Suprapubic skin (tissue), 3 donors: ENCODE results near the gene EVPL.

Source experiments
- POLR2AphosphoS5 ChIP-seq, 3 donors: sonication (generic); formaldehyde crosslinking; IDR thresholded peaks; one replicate each; pipeline ENCODE4 v1.6.1; 2017; ENCODE audit warnings: antibody characterized with exemption in 3 of 3
- TF ChIP-seq, protein P1 (sequence below), 2 donors: fragments of 200-600 bp in 1 of 2; fragments of 450-650 bp in 1 of 2; sonication (generic) in 1 of 2; IDR thresholded peaks; one replicate each; pipeline ENCODE4 v1.5.1; 2016 to 2019; ENCODE audit warnings: antibody characterized with exemption in 2 of 2, mild to moderate bottlenecking in 1 of 2, moderate library complexity in 1 of 2

DNA sequence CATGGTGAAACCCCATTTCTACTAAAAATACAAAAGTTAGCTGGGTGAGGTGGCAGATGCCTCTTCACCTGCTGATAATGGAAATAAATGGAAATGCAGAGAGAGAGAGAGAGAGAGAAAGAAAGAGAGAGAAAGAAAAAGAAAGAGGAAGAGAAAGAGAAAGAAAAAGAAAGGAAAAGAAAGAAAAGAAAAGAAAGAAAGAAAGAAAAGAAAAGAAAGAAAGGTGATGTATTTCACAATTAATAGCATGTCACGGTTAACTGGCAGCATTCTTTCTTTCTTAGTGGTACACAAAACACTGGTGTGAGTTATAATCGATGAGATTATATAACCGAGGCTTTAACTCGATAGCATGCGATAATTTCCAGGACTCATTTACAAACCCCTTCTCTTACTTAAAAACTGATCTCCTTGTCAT, 51.3 kb downstream of the EVPL start:
- TF ChIP-seq, protein P1, sequence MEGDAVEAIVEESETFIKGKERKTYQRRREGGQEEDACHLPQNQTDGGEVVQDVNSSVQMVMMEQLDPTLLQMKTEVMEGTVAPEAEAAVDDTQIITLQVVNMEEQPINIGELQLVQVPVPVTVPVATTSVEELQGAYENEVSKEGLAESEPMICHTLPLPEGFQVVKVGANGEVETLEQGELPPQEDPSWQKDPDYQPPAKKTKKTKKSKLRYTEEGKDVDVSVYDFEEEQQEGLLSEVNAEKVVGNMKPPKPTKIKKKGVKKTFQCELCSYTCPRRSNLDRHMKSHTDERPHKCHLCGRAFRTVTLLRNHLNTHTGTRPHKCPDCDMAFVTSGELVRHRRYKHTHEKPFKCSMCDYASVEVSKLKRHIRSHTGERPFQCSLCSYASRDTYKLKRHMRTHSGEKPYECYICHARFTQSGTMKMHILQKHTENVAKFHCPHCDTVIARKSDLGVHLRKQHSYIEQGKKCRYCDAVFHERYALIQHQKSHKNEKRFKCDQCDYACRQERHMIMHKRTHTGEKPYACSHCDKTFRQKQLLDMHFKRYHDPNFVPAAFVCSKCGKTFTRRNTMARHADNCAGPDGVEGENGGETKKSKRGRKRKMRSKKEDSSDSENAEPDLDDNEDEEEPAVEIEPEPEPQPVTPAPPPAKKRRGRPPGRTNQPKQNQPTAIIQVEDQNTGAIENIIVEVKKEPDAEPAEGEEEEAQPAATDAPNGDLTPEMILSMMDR (IDR thresholded peaks at IDR 0.05), result no peak
- no peak for TF ChIP-seq POLR2AphosphoS5 (IDR thresholded peaks at IDR 0.05)
